Superior temporal gyrus (tissue), 1 donor: Measurements from ENCODE around the gene PLEKHG7.
"Not testable (repeated sequence)": the region's sequence is repeated elsewhere in the genome, so short reads cannot be mapped to it uniquely, and the experiment has no call there.

ENCODE experiments used
- DNase-seq: peaks from one replicate; pipeline ENCODE4 v3.0.0-alpha.2; 2016; ENCODE audit errors: extremely low spot score

The PLEKHG7 gene

GRCh38 chr12:92747151-92747550 is 44.4 kb downstream of the PLEKHG7 start:
- no peak for DNase-seq

GRCh38 chr12:92749691-92750090 is 46.9 kb downstream of the PLEKHG7 start:
- DNase-seq, result not testable (repeated sequence)

GRCh38 chr12:92753976-92754885 is 51.4 kb downstream of the PLEKHG7 start:
- DNase-seq, result no peak

- no peak for DNase-seq
These were observed 54.3 kb downstream of the PLEKHG7 start for GRCh38 chr12:92756898-92757596.

GRCh38 chr12:92757597-92758121 is 54.9 kb downstream of the PLEKHG7 start:
- no peak for DNase-seq

- no peak for DNase-seq
These were observed 57.0 kb downstream of the PLEKHG7 start for GRCh38 chr12:92759634-92760268.

- no peak for DNase-seq
These were observed 60.0 kb downstream of the PLEKHG7 start for GRCh38 chr12:92762773-92763172.

GRCh38 chr12:92764831-92765230 is 62.0 kb downstream of the PLEKHG7 start:
- DNase-seq, result no peak

- no peak for DNase-seq
These were observed 63.1 kb downstream of the PLEKHG7 start for GRCh38 chr12:92765871-92766270.

- DNase-seq, result no peak
These were observed 66.5 kb downstream of the PLEKHG7 start for GRCh38 chr12:92769124-92769901.

GRCh38 chr12:92771001-92771400 is 68.2 kb downstream of the PLEKHG7 start:
- no peak for DNase-seq

GRCh38 chr12:92775416-92775815 is 72.6 kb downstream of the PLEKHG7 start:
- peak; percentile 8 for DNase-seq

- no peak for DNase-seq
These were observed 75.7 kb downstream of the PLEKHG7 start for GRCh38 chr12:92778525-92778924.

- DNase-seq, result no peak
These were observed 77.1 kb downstream of the PLEKHG7 start for GRCh38 chr12:92779902-92780301.

- no peak for DNase-seq
These were observed 81.6 kb downstream of the PLEKHG7 start for GRCh38 chr12:92784356-92784755.

- peak; percentile 83 for DNase-seq
These were observed 82.2 kb downstream of the PLEKHG7 start for GRCh38 chr12:92784797-92785562.

- DNase-seq, result no peak
These were observed 82.8 kb downstream of the PLEKHG7 start for GRCh38 chr12:92785563-92785950.

GRCh38 chr12:92786045-92786444 is 83.3 kb downstream of the PLEKHG7 start:
- no peak for DNase-seq

- DNase-seq, result not testable (repeated sequence)
These were observed 91.6 kb downstream of the PLEKHG7 start for GRCh38 chr12:92794356-92794755.

GRCh38 chr12:92794814-92795213 is 92.0 kb downstream of the PLEKHG7 start:
- DNase-seq, result no peak

GRCh38 chr12:92796650-92797049 is 93.9 kb downstream of the PLEKHG7 start:
- DNase-seq, result no peak
